ENCODE measurements around the gene PDE3A.
A peak's percentile ranks its signal among the peaks of the same experiment; 100 is the strongest.
"Not testable (repeated sequence)": the region's sequence is repeated elsewhere in the genome, so short reads cannot be mapped to it uniquely, and the experiment has no call there.

Gene PDE3A

GRCh38 chr12:20601668-20602280 lies 233.4 kb downstream of the PDE3A start:
- Histone ChIP-seq H3K27ac (ENCODE audit: low read depth, low read length) (no peak overlapping the region), H3K4me1 (ENCODE audit: control insufficient read depth, low read length) (no peaks in the 10 kb centered on the region), H3K79me2 (ENCODE audit: control insufficient read depth, low read length) (no peaks in the 10 kb centered on the region), H3K9me3 (ENCODE audit: control insufficient read depth, insufficient read depth, low read length) (no peaks in the 10 kb centered on the region), H3K4me2 (ENCODE audit: low read length) (no peak overlapping the region), H3K9me2 (replicated peaks; ENCODE audit: control insufficient read depth, low read length) (no peaks in the 10 kb centered on the region), H4K20me1 (ENCODE audit: control insufficient read depth, insufficient read depth, low read depth, low read length) (no peaks in the 10 kb centered on the region), H3K36me3 (ENCODE audit: control insufficient read depth, low read length) (no peaks in the 10 kb centered on the region), H3F3A (ENCODE audit: control insufficient read depth, insufficient read depth) (no peaks in the 10 kb centered on the region), H3K4me3 (ENCODE audit: low read length) (no peak overlapping the region), H3K27me3 (ENCODE audit: control insufficient read depth, low read length) (no peaks in the 10 kb centered on the region)
- TF ChIP-seq EZH2phosphoT487 (IDR thresholded peaks at IDR 0.05; ENCODE audit: borderline replicate concordance, low read length) = no peak
- TF ChIP-seq, protein P1, sequence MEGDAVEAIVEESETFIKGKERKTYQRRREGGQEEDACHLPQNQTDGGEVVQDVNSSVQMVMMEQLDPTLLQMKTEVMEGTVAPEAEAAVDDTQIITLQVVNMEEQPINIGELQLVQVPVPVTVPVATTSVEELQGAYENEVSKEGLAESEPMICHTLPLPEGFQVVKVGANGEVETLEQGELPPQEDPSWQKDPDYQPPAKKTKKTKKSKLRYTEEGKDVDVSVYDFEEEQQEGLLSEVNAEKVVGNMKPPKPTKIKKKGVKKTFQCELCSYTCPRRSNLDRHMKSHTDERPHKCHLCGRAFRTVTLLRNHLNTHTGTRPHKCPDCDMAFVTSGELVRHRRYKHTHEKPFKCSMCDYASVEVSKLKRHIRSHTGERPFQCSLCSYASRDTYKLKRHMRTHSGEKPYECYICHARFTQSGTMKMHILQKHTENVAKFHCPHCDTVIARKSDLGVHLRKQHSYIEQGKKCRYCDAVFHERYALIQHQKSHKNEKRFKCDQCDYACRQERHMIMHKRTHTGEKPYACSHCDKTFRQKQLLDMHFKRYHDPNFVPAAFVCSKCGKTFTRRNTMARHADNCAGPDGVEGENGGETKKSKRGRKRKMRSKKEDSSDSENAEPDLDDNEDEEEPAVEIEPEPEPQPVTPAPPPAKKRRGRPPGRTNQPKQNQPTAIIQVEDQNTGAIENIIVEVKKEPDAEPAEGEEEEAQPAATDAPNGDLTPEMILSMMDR (IDR thresholded peaks at IDR 0.05; ENCODE audit: low read depth, low read length, poor library complexity, severe bottlenecking) = peak; percentile 31

DNA sequence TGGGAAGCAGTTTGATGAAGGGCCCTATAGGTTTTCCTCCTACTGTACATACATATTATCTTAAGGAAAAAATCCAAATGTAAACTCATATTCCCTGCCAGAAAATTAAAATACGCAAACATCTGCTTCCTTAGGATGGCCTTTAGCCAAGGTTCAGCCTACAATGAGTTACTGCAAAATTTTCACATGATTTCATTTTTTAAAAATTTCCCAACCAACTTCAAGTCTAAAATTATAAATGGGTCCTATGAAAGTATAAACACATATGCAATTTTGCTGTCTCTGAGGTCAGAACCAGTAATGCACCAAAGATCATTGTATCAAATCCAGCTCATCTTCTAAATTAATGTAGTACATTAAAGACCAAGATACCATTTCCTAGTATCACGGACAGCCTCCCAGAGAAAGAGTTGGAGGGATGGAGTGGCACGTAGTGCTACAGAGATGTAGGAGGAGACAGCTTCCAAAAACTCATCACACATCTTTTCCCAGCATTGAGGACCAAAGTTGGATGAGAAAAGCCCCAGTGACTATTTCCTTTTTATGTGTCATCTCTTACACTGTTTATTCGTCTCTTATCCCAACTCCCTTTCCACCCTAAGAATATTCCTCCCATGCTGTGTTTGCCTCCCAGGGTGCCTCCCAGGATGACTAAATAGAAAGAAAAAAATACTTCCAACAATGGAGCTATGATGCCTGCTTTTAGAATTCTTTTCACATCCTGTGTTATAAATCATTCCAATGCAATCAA lies 234.5 kb downstream of the PDE3A start:
- no peaks in the 10 kb centered on the region for H3K9me3 ChIP-seq (ENCODE audit: control insufficient read depth, insufficient read depth, low read length)
- H3K27ac ChIP-seq (ENCODE audit: low read depth, low read length) = no peak overlapping the region
- H3K27me3 ChIP-seq (ENCODE audit: control insufficient read depth, low read length) = no peaks in the 10 kb centered on the region

GRCh38 chr12:20604408-20605067 lies 236.2 kb downstream of the PDE3A start:
- no peaks in the 10 kb centered on the region for H3K79me2 ChIP-seq (ENCODE audit: control insufficient read depth, low read length)
- H4K20me1 ChIP-seq (ENCODE audit: control insufficient read depth, insufficient read depth, low read depth, low read length) = no peaks in the 10 kb centered on the region
- no peaks in the 10 kb centered on the region for H3K4me1 ChIP-seq (ENCODE audit: control insufficient read depth, low read length)
- no peak overlapping the region for H3K4me3 ChIP-seq (ENCODE audit: low read length)
- H3K36me3 ChIP-seq (ENCODE audit: control insufficient read depth, low read length) = no peaks in the 10 kb centered on the region
- no peak overlapping the region for H3K4me2 ChIP-seq (ENCODE audit: low read length)
- no peak overlapping the region for H3K27ac ChIP-seq (ENCODE audit: low read depth, low read length)
- H3K9me2 ChIP-seq (replicated peaks; ENCODE audit: control insufficient read depth, low read length) = no peaks in the 10 kb centered on the region
- no peaks in the 10 kb centered on the region for H3K9me3 ChIP-seq (ENCODE audit: control insufficient read depth, insufficient read depth, low read length)
- TF ChIP-seq, protein P1 (IDR thresholded peaks at IDR 0.05; ENCODE audit: low read depth, low read length, poor library complexity, severe bottlenecking) = no peak
- TF ChIP-seq EZH2phosphoT487 (IDR thresholded peaks at IDR 0.05; ENCODE audit: borderline replicate concordance, low read length) = no peak
- no peaks in the 10 kb centered on the region for H3K27me3 ChIP-seq (ENCODE audit: control insufficient read depth, low read length)
- H3F3A ChIP-seq (ENCODE audit: control insufficient read depth, insufficient read depth) = no peaks in the 10 kb centered on the region

More for the DNA sequence above, 234.5 kb downstream of the PDE3A start:
- Histone ChIP-seq H3K36me3 (ENCODE audit: control insufficient read depth, low read length) (no peaks in the 10 kb centered on the region), H3K4me2 (ENCODE audit: low read length) (no peak overlapping the region), H3K79me2 (ENCODE audit: control insufficient read depth, low read length) (no peaks in the 10 kb centered on the region), H4K20me1 (ENCODE audit: control insufficient read depth, insufficient read depth, low read depth, low read length) (no peaks in the 10 kb centered on the region), H3K9me2 (replicated peaks; ENCODE audit: control insufficient read depth, low read length) (no peaks in the 10 kb centered on the region), H3K4me3 (ENCODE audit: low read length) (no peak overlapping the region), H3F3A (ENCODE audit: control insufficient read depth, insufficient read depth) (no peaks in the 10 kb centered on the region), H3K4me1 (ENCODE audit: control insufficient read depth, low read length) (no peaks in the 10 kb centered on the region)
- TF ChIP-seq, protein P1 (IDR thresholded peaks at IDR 0.05; ENCODE audit: low read depth, low read length, poor library complexity, severe bottlenecking) = no peak
- no peak for TF ChIP-seq EZH2phosphoT487 (IDR thresholded peaks at IDR 0.05; ENCODE audit: borderline replicate concordance, low read length)

DNA sequence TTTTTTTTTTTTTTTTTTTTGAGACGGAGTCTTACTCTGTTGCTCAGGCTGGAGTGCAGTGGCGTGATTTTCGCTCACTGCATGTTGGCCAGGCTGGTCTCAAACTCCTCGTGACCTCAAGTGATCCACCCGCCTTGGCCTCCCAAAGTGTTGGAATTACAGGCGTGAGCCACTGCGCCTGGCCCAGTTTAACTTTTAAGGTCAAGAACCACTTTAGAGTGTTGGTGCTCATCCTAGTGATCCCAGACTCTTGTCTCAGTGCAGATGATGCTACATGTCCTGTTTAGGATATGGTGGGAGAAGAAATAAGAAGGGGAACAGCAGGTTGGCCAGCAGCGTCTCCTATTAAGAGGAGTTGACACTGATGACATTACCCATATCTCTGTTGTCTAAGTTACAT lies 246.7 kb downstream of the PDE3A start:
- not testable (repeated sequence) for H4K20me1 ChIP-seq (ENCODE audit: control insufficient read depth, insufficient read depth, low read depth, low read length); H3K27ac ChIP-seq (ENCODE audit: low read depth, low read length); H3K4me1 ChIP-seq (ENCODE audit: control insufficient read depth, low read length); H3K4me2 ChIP-seq (ENCODE audit: low read length); H3K27me3 ChIP-seq (ENCODE audit: control insufficient read depth, low read length); H3K9me3 ChIP-seq (ENCODE audit: control insufficient read depth, insufficient read depth, low read length); H3F3A ChIP-seq (ENCODE audit: control insufficient read depth, insufficient read depth); H3K4me3 ChIP-seq (ENCODE audit: low read length); H3K79me2 ChIP-seq (ENCODE audit: control insufficient read depth, low read length); H3K36me3 ChIP-seq (ENCODE audit: control insufficient read depth, low read length); H3K9me2 ChIP-seq (replicated peaks; ENCODE audit: control insufficient read depth, low read length)

Data from DOHH2 (cell line).